Tibial nerve (tissue), 4 donors: ENCODE results near the gene JAZF1.

Experiments
- CTCF ChIP-seq, 5 experiments: fragments of 200-600 bp in 3 of 5; fragments of 450-650 bp in 2 of 5; sonication (generic) in 3 of 5; IDR thresholded peaks; one replicate each; pipeline ENCODE4 v1.5.1; 2016 to 2019; ENCODE audit warnings: antibody characterized with exemption in 5 of 5, mild to moderate bottlenecking in 3 of 5, moderate library complexity in 2 of 5
- EP300 ChIP-seq, 2 donors: sonication (generic); formaldehyde crosslinking; IDR thresholded peaks; one replicate each; pipeline ENCODE4 v1.6.1; 2017; ENCODE audit warnings: antibody characterized with exemption in 2 of 2, mild to moderate bottlenecking in 1 of 2
- POLR2A ChIP-seq, 2 donors: fragments of 450-650 bp; IDR thresholded peaks; one replicate each; pipeline ENCODE4 v1.6.1; 2017; ENCODE audit warnings: antibody characterized with exemption in 2 of 2, mild to moderate bottlenecking in 2 of 2, moderate library complexity in 2 of 2

- TF ChIP-seq CTCF (IDR thresholded peaks at IDR 0.05) (no peak), POLR2A (IDR thresholded peaks at IDR 0.05) (no peak), EP300 (IDR thresholded peaks at IDR 0.05) (no peak)
Observed at GRCh38 chr7:27992755-27993493, 187.7 kb downstream of the JAZF1 start.
